CD4-positive, alpha-beta T cell (primary cell): ENCODE data around the gene SLC1A4. TPM values are rescaled to one million over a fixed set of nuclear protein-coding genes. Genes with fewer than 3 reads are reported as not detected.

Source experiments
- ATAC-seq: fragments of 200-7000 bp; cut with Tn5 transposase; one replicate; pipeline ENCODE4 v1.10.0; 2022; ENCODE audit warnings: mild to moderate bottlenecking; ENCODE audit not compliant: poor library complexity
- CTCF ChIA-PET: fragments of 350-600 bp; sonication (Branson Sonifier 250); formaldehyde crosslinking; loops from one replicate; lab custom pipeline; 2021; ENCODE audit warnings: antibody characterized with exemption, inconsistent platforms; lab: Charles Lee
- POLR2A ChIA-PET: fragments of 350-600 bp; sonication (Branson Sonifier 250); formaldehyde crosslinking; loops from one replicate; lab custom pipeline; 2021; ENCODE audit warnings: antibody characterized with exemption, inconsistent platforms; lab: Charles Lee
- DNase-seq, 14 experiments: peaks; one replicate each; pipeline ENCODE4 v3.0.0-alpha.2; 2013 to 2020; ENCODE audit warnings: mixed read lengths in 2 of 14
- H3K27ac ChIP-seq, 2 donors: one replicate each; pipeline versions ENCODE4 v1.5.1 to v1.7.0; 2013; ENCODE audit warnings: low read length in 2 of 2, low read depth in 1 of 2, mild to moderate bottlenecking in 1 of 2
- H3K27me3 ChIP-seq, 2 experiments: 1 replicate in 1 of 2; 2 replicates in 1 of 2; pipeline versions ENCODE4 v1.6.1 to v1.7.0; 2013; ENCODE audit warnings: low read length in 2 of 2, control low read depth in 1 of 2, mild to moderate bottlenecking in 1 of 2, moderate library complexity in 1 of 2; ENCODE audit not compliant: insufficient read depth in 2 of 2, control insufficient read depth in 1 of 2
- H3K36me3 ChIP-seq: one replicate; pipeline ENCODE4 v1.6.1; 2013; ENCODE audit warnings: low read length, control low read depth; ENCODE audit not compliant: insufficient read depth
- H3K4me1 ChIP-seq: one replicate; pipeline ENCODE4 v1.6.1; 2013; ENCODE audit warnings: low read length, control low read depth; ENCODE audit not compliant: insufficient read depth
- H3K4me3 ChIP-seq: one replicate; pipeline ENCODE4 v1.5.1; 2013; ENCODE audit warnings: mild to moderate bottlenecking, low read length, moderate library complexity
- H3K9me3 ChIP-seq, 2 experiments: 1 replicate in 1 of 2; 2 replicates in 1 of 2; pipeline versions ENCODE4 v1.6.1 to v1.7.0; 2013; ENCODE audit warnings: low read length in 2 of 2, mild to moderate bottlenecking in 2 of 2, control low read depth in 1 of 2, moderate library complexity in 1 of 2; ENCODE audit not compliant: control insufficient read depth in 1 of 2, insufficient read depth in 1 of 2
- H3K27ac Mint-ChIP-seq: one replicate; pipeline ENCODE4 v1.8.0; 2020; ENCODE audit warnings: mixed read lengths
- H3K27me3 Mint-ChIP-seq: one replicate; pipeline ENCODE4 v1.8.0; 2021; ENCODE audit warnings: mixed read lengths
- H3K36me3 Mint-ChIP-seq: one replicate; pipeline ENCODE4 v1.8.0; 2021; ENCODE audit warnings: low read depth, mixed read lengths
- H3K4me1 Mint-ChIP-seq: one replicate; pipeline ENCODE4 v1.8.0; 2021; ENCODE audit warnings: low read depth, mixed read lengths
- H3K4me3 Mint-ChIP-seq: one replicate; pipeline ENCODE4 v1.8.0; 2020; ENCODE audit warnings: mild to moderate bottlenecking, mixed read lengths
- H3K9me3 Mint-ChIP-seq: one replicate; pipeline ENCODE4 v1.8.0; 2020; ENCODE audit warnings: mixed read lengths
- intact Hi-C, 2 experiments: fragments of 100-400 bp; cut with DNase I in 1 of 2; cut with micrococcal nuclease in 1 of 2; formaldehyde crosslinking; loops; one replicate each; pipeline versions ENCODE4 v1.15.1 to v1.9.0; 2023 to 2025; cut with DNase I, micrococcal nuclease
- total RNA-seq, 174 experiments: library from RNA in 2 of 174; stranded (reverse) in 2 of 174; gene quantifications; one replicate each; pipeline ENCODE4 v1.2.3 and lab custom pipeline; 2021 to 2026
- TF ChIP-seq, protein P1 (sequence below): fragments of 200-600 bp; IDR thresholded peaks from one replicate; pipeline ENCODE4 v1.8.0; 2022; ENCODE audit warnings: antibody characterized with exemption, mild to moderate bottlenecking

The SLC1A4 gene
- total RNA-seq, 2 experiments from 2014 or later: 2.4 to 2.8 TPM

DNA sequence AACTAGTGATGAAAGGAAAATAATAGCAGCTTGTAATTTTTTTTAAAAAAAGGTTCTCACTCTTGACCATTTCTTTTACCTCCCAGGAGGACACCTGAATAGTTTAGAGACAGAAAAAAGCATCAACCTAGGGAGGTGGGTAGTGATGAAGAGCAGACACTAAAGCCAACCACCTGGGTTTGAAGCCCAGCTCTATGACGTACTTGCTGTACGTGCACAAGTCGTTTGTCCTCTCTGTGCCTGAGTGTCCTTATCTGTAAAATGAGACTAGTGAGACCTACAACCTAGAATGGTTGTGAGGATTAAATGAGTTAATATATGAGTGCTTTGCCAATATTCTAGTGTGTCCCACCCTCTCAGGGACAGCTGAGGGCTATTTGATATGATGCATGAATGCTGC, 5.8 kb downstream of the SLC1A4 start:
- Histone ChIP-seq H3K27me3 (no peaks in the 10 kb centered on the region), H3K4me3 (no peak overlapping the region), H3K4me1 (peaks cover 8% of the 10 kb centered on the region), H3K9me3 (no peaks in the 10 kb centered on the region), H3K36me3 (no peaks in the 10 kb centered on the region), H3K27ac (no peak overlapping the region)
- Mint-ChIP-seq H3K4me1 (peaks cover 10% of the 10 kb centered on the region), H3K9me3 (no peaks in the 10 kb centered on the region), H3K27me3 (peaks cover 4% of the 10 kb centered on the region), H3K36me3 (no peaks in the 10 kb centered on the region), H3K27ac (no peak overlapping the region), H3K4me3 (no peak overlapping the region)
- ChIA-PET POLR2A (no interaction called here), CTCF (no interaction called here)
- ATAC-seq (no peak), DNase-seq (no peak)
- TF ChIP-seq, protein P1, sequence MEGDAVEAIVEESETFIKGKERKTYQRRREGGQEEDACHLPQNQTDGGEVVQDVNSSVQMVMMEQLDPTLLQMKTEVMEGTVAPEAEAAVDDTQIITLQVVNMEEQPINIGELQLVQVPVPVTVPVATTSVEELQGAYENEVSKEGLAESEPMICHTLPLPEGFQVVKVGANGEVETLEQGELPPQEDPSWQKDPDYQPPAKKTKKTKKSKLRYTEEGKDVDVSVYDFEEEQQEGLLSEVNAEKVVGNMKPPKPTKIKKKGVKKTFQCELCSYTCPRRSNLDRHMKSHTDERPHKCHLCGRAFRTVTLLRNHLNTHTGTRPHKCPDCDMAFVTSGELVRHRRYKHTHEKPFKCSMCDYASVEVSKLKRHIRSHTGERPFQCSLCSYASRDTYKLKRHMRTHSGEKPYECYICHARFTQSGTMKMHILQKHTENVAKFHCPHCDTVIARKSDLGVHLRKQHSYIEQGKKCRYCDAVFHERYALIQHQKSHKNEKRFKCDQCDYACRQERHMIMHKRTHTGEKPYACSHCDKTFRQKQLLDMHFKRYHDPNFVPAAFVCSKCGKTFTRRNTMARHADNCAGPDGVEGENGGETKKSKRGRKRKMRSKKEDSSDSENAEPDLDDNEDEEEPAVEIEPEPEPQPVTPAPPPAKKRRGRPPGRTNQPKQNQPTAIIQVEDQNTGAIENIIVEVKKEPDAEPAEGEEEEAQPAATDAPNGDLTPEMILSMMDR: no peak
- intact Hi-C loops: no loop called here

DNA sequence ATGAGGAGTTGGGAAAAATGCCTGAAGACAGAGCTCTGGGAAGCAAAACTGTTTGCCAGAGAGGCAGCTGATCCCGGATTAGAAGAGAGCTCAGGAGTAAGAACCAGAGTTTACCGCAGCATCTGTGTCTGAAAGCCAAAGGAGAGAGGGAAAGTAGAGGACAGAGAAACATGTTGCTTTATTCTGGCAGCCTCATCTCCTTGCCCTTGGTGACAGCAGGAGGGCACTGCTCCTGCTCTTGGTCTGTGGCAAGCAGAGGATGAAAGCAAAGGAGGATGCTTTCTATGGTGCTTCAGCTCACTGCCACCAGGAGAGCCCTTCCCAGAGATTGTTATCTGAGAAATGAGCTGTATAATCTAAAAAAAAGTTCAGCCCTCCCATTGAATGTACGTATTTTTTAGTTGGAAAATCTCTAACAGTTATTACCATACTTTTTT, 7.7 kb downstream of the SLC1A4 start:
- ChIA-PET CTCF (no interaction called here), POLR2A (no interaction called here)
- H3K27ac ChIP-seq: no peak overlapping the region
- TF ChIP-seq, protein P1: no peak
- ATAC-seq (no peak), DNase-seq (no peak)
- H3K9me3 ChIP-seq: no peaks in the 10 kb centered on the region
- Mint-ChIP-seq H3K4me3 (no peak overlapping the region), H3K27ac (no peak overlapping the region), H3K9me3 (no peaks in the 10 kb centered on the region), H3K36me3 (no peaks in the 10 kb centered on the region), H3K27me3 (no peaks in the 10 kb centered on the region), H3K4me1 (peaks cover 3% of the 10 kb centered on the region)
- no peaks in the 10 kb centered on the region for H3K36me3 ChIP-seq
- no peak overlapping the region for H3K4me3 ChIP-seq
- H3K27me3 ChIP-seq: no peaks in the 10 kb centered on the region
- intact Hi-C loops: no loop called here
- no peaks in the 10 kb centered on the region for H3K4me1 ChIP-seq

DNA sequence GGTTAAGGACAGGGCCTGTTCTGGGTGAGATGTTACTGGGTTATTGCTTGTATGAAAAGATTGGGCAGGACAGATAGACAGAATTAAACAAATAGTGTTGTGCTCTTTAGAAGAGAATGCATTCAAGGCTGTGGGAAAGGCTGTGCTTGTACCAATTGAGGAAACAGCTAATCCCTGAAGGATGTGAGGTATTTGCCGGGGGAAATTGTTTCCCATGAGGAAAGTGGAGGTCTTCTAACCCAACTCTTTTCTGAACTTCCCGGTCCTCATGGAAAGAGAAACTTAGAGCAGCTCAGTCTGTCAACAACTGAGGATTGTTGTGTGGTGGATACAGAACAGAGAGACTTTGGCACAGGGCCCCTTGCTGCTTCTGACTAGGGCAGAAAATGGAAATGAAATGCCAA, 9.5 kb downstream of the SLC1A4 start:
- no peak overlapping the region for H3K4me3 ChIP-seq
- no peaks in the 10 kb centered on the region for H3K27me3 ChIP-seq
- DNase-seq: no peak
- H3K36me3 Mint-ChIP-seq: no peaks in the 10 kb centered on the region
- H3K4me1 Mint-ChIP-seq: no peaks in the 10 kb centered on the region
- no peak overlapping the region for H3K27ac ChIP-seq
- no peak for ATAC-seq
- no peaks in the 10 kb centered on the region for H3K4me1 ChIP-seq
- no peaks in the 10 kb centered on the region for H3K27me3 Mint-ChIP-seq
- intact Hi-C loops: no loop called here
- no peak overlapping the region for H3K4me3 Mint-ChIP-seq
- no peaks in the 10 kb centered on the region for H3K36me3 ChIP-seq
- H3K27ac Mint-ChIP-seq: no peak overlapping the region
- POLR2A ChIA-PET: interaction anchor here (0.7 to 1.0 kb wide), 2 partner anchors 10 to 80 kb away, joined by 3 read pairs; no protein-coding TSS in a partner anchor
- no peaks in the 10 kb centered on the region for H3K9me3 Mint-ChIP-seq
- CTCF ChIA-PET: interaction anchor here (1.1 kb wide), 1 partner anchor 10 kb away, joined by 3 read pairs; no protein-coding TSS in a partner anchor
- no peaks in the 10 kb centered on the region for H3K9me3 ChIP-seq
- TF ChIP-seq, protein P1: no peak
